Mesothelial cell of epicardium (in vitro differentiated cells): ENCODE results near the gene GSPT1. TPM values are rescaled to one million over a fixed set of nuclear protein-coding genes. Genes with fewer than 3 reads are reported as not detected.

Experiments used
- DNase-seq, 2 experiments: peaks; one replicate each; pipeline ENCODE4 v3.0.0; 2021; ENCODE audit warnings: low spot score in 2 of 2; ENCODE audit not compliant: unreplicated experiment in 2 of 2
- H3K27ac Mint-ChIP-seq: 2 replicates; pipeline ENCODE4 v1.8.0; 2021; ENCODE audit warnings: mixed read lengths
- H3K27me3 Mint-ChIP-seq: 2 replicates; pipeline ENCODE4 v1.8.0; 2021; ENCODE audit warnings: low read depth, mixed read lengths
- H3K36me3 Mint-ChIP-seq: 2 replicates; pipeline ENCODE4 v1.8.0; 2021; ENCODE audit warnings: mixed read lengths
- H3K4me1 Mint-ChIP-seq: 2 replicates; pipeline ENCODE4 v1.8.0; 2021; ENCODE audit warnings: mixed read lengths
- H3K4me3 Mint-ChIP-seq: 2 replicates; pipeline ENCODE4 v1.8.0; 2021; ENCODE audit warnings: mild to moderate bottlenecking, moderate library complexity, mixed read lengths
- H3K9me3 Mint-ChIP-seq: 2 replicates; pipeline ENCODE4 v1.8.0; 2021; ENCODE audit warnings: mixed read lengths
- total RNA-seq: library from RNA; stranded (reverse); gene quantifications from 3 replicates; pipeline ENCODE4 v1.2.1, GENCODE V29; 2021
- TF ChIP-seq, protein P1 (sequence below): fragments of 200-600 bp; sonication (generic); IDR thresholded peaks from one replicate; pipeline ENCODE4 v1.5.0; 2021; ENCODE audit warnings: antibody characterized with exemption; ENCODE audit not compliant: unreplicated experiment

GSPT1 gene
- total RNA-seq, 1 donor from 2014 or later = 84.6 TPM

DNA sequence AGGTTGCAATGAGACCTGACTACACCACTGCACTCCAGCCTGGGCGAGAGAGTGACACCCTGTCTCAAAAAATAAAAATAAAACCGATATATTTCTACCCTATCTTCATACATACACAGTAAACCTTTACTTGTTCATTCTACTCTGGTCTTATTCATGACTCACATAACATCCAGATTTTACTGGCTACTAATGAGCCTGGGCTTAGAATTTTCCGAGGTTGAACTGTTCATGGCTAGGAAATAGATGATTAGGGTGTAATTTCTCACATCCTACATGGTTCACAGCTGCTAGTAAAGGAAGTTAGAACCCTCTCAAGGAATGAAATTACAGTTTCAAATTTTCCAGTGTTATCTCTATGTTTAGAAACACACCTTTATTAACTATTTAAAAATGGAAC is 14.7 kb downstream of the GSPT1 start:
- Mint-ChIP-seq H3K27ac (no peak overlapping the region), H3K27me3 (no peaks in the 10 kb centered on the region), H3K4me1 (no peaks in the 10 kb centered on the region), H3K36me3 (peaks cover 9% of the 10 kb centered on the region), H3K9me3 (no peaks in the 10 kb centered on the region), H3K4me3 (no peak overlapping the region)
- DNase-seq = no peak
- TF ChIP-seq, protein P1, sequence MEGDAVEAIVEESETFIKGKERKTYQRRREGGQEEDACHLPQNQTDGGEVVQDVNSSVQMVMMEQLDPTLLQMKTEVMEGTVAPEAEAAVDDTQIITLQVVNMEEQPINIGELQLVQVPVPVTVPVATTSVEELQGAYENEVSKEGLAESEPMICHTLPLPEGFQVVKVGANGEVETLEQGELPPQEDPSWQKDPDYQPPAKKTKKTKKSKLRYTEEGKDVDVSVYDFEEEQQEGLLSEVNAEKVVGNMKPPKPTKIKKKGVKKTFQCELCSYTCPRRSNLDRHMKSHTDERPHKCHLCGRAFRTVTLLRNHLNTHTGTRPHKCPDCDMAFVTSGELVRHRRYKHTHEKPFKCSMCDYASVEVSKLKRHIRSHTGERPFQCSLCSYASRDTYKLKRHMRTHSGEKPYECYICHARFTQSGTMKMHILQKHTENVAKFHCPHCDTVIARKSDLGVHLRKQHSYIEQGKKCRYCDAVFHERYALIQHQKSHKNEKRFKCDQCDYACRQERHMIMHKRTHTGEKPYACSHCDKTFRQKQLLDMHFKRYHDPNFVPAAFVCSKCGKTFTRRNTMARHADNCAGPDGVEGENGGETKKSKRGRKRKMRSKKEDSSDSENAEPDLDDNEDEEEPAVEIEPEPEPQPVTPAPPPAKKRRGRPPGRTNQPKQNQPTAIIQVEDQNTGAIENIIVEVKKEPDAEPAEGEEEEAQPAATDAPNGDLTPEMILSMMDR = no peak

DNA sequence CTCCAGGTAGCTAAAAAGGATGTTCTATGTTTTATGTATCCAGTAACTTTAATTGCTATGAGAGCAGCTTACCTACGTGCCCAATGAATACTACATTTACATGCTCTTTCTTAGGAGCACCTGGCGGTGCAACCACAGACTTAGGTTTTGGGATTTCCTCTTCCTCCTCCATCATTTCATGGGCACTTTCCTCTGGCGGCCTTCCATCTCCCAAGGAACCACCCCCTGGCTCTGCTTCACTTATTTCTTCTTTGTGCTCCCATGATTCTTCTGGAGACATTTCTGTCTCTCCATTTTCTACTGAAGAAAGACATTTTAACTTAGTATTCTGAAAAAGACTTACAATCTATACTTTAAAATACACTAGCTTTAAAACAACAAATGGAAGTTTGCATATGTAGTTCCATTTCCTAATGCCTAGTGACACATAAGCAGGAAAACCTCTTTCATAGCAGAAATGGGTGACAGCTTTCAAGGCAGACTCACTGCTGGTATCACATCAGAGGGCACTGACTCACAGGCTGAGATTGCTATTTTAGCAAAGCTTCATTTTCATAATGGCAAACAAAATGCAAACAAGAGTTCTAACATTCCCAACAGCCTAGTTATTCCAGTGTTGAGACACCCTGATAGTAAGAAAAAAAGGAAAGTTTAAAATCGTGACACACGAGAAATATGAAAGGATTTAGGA is 19.1 kb downstream of the GSPT1 start:
- peaks cover 21% of the 10 kb centered on the region for H3K36me3 Mint-ChIP-seq
- TF ChIP-seq, protein P1 = no peak
- H3K9me3 Mint-ChIP-seq = no peaks in the 10 kb centered on the region
- H3K27ac Mint-ChIP-seq = peak overlapping the region; percentile 11
- no peaks in the 10 kb centered on the region for H3K27me3 Mint-ChIP-seq
- DNase-seq = no peak
- no peaks in the 10 kb centered on the region for H3K4me1 Mint-ChIP-seq
- H3K4me3 Mint-ChIP-seq = no peak overlapping the region

DNA sequence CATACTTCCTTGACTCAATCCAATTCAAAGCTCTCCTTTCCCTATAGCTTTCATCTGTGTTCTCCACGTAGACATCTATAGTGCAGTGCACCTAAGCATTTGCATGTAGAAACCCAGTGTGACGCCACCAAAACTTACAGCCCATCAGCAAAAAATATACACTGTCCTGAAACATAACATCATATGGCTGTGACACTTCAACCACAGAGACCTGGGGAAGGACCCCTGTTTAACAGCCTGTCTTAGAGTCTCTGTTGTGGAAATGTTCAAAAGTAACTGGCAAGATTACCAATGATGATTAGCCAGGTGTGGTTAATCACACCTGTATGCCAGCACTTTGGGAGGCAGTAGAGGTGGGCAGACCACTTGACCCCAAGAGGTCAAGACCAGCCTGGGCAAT is 22.2 kb downstream of the GSPT1 start:
- no peaks in the 10 kb centered on the region for H3K4me1 Mint-ChIP-seq
- TF ChIP-seq, protein P1 = no peak
- no peak for DNase-seq
- H3K27ac Mint-ChIP-seq = no peak overlapping the region
- H3K4me3 Mint-ChIP-seq = no peak overlapping the region
- H3K27me3 Mint-ChIP-seq = no peaks in the 10 kb centered on the region
- peaks cover 29% of the 10 kb centered on the region for H3K36me3 Mint-ChIP-seq
- H3K9me3 Mint-ChIP-seq = no peaks in the 10 kb centered on the region

DNA sequence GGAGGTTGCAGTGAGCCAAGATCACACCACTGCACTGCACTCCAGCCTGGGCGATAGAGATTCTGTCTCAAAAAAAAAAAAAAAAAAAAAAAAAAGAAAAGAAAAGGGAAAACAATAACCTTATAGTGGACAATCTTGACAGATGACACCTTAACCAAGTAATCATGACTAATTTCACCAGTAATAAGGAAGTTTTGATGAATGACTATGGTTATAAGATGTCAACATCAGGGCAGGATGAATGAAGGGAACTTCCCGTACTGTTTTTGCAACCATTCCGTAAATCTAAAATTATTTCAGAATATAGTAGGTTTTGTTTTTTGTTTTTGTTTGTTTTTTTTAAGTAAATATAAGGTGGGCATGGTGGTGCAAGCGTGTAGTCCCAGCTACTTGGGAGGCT is 23.0 kb downstream of the GSPT1 start:
- Mint-ChIP-seq H3K36me3 (peaks cover 29% of the 10 kb centered on the region), H3K9me3 (no peaks in the 10 kb centered on the region), H3K27me3 (no peaks in the 10 kb centered on the region), H3K4me1 (no peaks in the 10 kb centered on the region), H3K4me3 (no peak overlapping the region), H3K27ac (no peak overlapping the region)
- TF ChIP-seq, protein P1 = no peak
- DNase-seq = no peak

DNA sequence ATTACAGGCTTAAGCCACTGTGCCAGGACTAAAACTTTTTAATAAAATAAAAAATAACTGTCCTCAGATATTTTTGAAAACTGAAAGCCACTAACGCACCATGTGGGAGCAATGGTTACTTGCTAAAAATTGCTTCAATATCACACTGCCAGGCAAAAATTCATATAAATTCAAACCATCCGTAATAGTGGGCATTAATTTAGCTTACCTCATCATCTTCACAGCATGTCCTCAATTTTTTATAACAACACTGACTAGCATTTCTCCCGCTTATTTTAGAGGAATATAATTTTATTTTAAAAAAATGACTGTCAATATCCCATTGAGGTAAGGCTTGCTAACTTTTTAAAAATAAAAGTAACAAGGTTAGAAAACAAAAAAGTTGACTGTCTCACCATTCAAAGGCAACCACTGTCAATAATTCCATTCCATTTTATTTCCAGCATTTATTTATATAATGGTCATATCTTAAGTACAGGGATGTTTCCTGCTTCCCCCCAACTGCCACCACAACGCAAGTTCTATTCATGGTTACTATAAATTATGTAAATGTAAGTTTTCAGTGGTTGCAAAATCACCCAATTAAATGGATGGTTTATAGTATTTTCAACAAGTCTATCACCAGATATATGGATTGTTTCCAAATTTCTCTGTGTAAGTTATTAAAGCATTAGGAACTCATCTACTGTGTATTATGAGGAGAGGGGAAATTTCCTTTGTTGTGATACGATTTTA is 25.4 kb downstream of the GSPT1 start:
- Mint-ChIP-seq H3K4me1 (no peaks in the 10 kb centered on the region), H3K36me3 (peaks cover 33% of the 10 kb centered on the region), H3K27me3 (no peaks in the 10 kb centered on the region), H3K4me3 (no peak overlapping the region), H3K9me3 (no peaks in the 10 kb centered on the region), H3K27ac (no peak overlapping the region)
- TF ChIP-seq, protein P1 = no peak
- DNase-seq = no peak
